GM19328 (cell line): ENCODE data around the gene SOX6.
"Not testable (repeated sequence)": the region's sequence is repeated elsewhere in the genome, so short reads cannot be mapped to it uniquely, and the experiment has no call there.

ENCODE experiments used
- ATAC-seq: cut with Tn5 transposase; IDR thresholded peaks from one replicate; pipeline ENCODE4 v1.9.1; 2021; ENCODE audit warnings: mild to moderate bottlenecking, moderate library complexity; ENCODE audit not compliant: unreplicated experiment

The SOX6 gene

GRCh38 chr11:16356057-16356760, at the start of gene SOX6:
TSS of gene SOX6 (minus strand) at chr11:16356546. CDS start at chr11:16341248, 15,298 bp downstream.
- ATAC-seq, result no peak

GRCh38 chr11:16404781-16405285, 48.5 kb upstream of the SOX6 start:
- no peak for ATAC-seq

- no peak for ATAC-seq
Observed at GRCh38 chr11:16403851-16404250, 47.5 kb upstream of the SOX6 start.

- no peak for ATAC-seq
Observed at GRCh38 chr11:16403448-16403803, 47.1 kb upstream of the SOX6 start.

GRCh38 chr11:16402654-16403447, 46.5 kb upstream of the SOX6 start:
- ATAC-seq, result no peak

- no peak for ATAC-seq
Observed at GRCh38 chr11:16397390-16397789, 41.0 kb upstream of the SOX6 start.

GRCh38 chr11:16395601-16396000, 39.3 kb upstream of the SOX6 start:
- ATAC-seq, result no peak

GRCh38 chr11:16394947-16395346, 38.6 kb upstream of the SOX6 start:
- no peak for ATAC-seq

GRCh38 chr11:16393340-16393739, 37.0 kb upstream of the SOX6 start:
- no peak for ATAC-seq

GRCh38 chr11:16392616-16393015, 36.3 kb upstream of the SOX6 start:
- ATAC-seq, result no peak

GRCh38 chr11:16390826-16391225, 34.5 kb upstream of the SOX6 start:
- not testable (repeated sequence) for ATAC-seq

- ATAC-seq, result no peak
Observed at GRCh38 chr11:16385099-16385498, 28.8 kb upstream of the SOX6 start.

- ATAC-seq, result no peak
Observed at GRCh38 chr11:16382638-16383380, 26.5 kb upstream of the SOX6 start.

GRCh38 chr11:16382186-16382585, 25.8 kb upstream of the SOX6 start:
- no peak for ATAC-seq

- no peak for ATAC-seq
Observed at GRCh38 chr11:16380941-16381568, 24.7 kb upstream of the SOX6 start.

GRCh38 chr11:16378906-16379305, 22.6 kb upstream of the SOX6 start:
- ATAC-seq, result no peak

GRCh38 chr11:16377746-16378145, 21.4 kb upstream of the SOX6 start:
- ATAC-seq, result no peak

GRCh38 chr11:16375664-16376063, 19.3 kb upstream of the SOX6 start:
- not testable (repeated sequence) for ATAC-seq

GRCh38 chr11:16373768-16374167, 17.4 kb upstream of the SOX6 start:
- no peak for ATAC-seq

- no peak for ATAC-seq
Observed at GRCh38 chr11:16372355-16372754, 16.0 kb upstream of the SOX6 start.

- ATAC-seq, result no peak
Observed at GRCh38 chr11:16367252-16367651, 10.9 kb upstream of the SOX6 start.
